Ascending aorta (tissue), 2 donors: ENCODE measurements around the gene CD200. TPM values are rescaled to one million over a fixed set of nuclear protein-coding genes. Genes with fewer than 3 reads are reported as not detected.

Experiments used
- DNase-seq, 2 donors: peaks; one replicate each; pipeline ENCODE4 v3.0.0-alpha.2; 2019; ENCODE audit warnings: low spot score in 2 of 2
- H3K27ac ChIP-seq, 2 donors: fragments of 200-600 bp; sonication (generic); one replicate each; pipeline ENCODE4 v1.5.1; 2016 to 2017; ENCODE audit warnings: mild to moderate bottlenecking in 1 of 2
- H3K27me3 ChIP-seq: fragments of 200-600 bp; sonication (generic); one replicate; pipeline ENCODE4 v1.5.1; 2017
- H3K36me3 ChIP-seq, 2 donors: fragments of 200-600 bp; sonication (generic); one replicate each; pipeline ENCODE4 v1.5.1; 2016
- H3K4me1 ChIP-seq, 2 donors: fragments of 200-600 bp; sonication (generic); one replicate each; pipeline ENCODE4 v1.5.1; 2016 to 2017; ENCODE audit warnings: mild to moderate bottlenecking in 1 of 2
- H3K4me3 ChIP-seq, 2 donors: fragments of 200-600 bp; sonication (generic); one replicate each; pipeline ENCODE4 v1.5.1; 2016 to 2017; ENCODE audit warnings: mild to moderate bottlenecking in 1 of 2
- H3K9me3 ChIP-seq, 2 donors: fragments of 200-600 bp; sonication (generic); one replicate each; pipeline ENCODE4 v1.5.1; 2016
- CTCF ChIP-seq, 3 experiments: fragments of 200-600 bp in 2 of 3; fragments of 450-650 bp in 1 of 3; sonication (generic) in 2 of 3; IDR thresholded peaks; one replicate each; pipeline ENCODE4 v1.5.1; 2016 to 2019; ENCODE audit warnings: antibody characterized with exemption in 3 of 3, mild to moderate bottlenecking in 1 of 3, moderate library complexity in 1 of 3
- intact Hi-C: fragments of 100-400 bp; cut with DNase I; formaldehyde crosslinking; loops from one replicate; pipeline ENCODE4 v1.15.1; 2023
- total RNA-seq: library from RNA; depleted of rRNA; stranded (reverse); fragments of >200 nt; gene quantifications from one replicate; pipeline ENCODE4 v1.1.0, GENCODE V29; 2016

The CD200 gene
- total RNA-seq, 1 donor from 2014 or later, result 3.6 TPM

DNA sequence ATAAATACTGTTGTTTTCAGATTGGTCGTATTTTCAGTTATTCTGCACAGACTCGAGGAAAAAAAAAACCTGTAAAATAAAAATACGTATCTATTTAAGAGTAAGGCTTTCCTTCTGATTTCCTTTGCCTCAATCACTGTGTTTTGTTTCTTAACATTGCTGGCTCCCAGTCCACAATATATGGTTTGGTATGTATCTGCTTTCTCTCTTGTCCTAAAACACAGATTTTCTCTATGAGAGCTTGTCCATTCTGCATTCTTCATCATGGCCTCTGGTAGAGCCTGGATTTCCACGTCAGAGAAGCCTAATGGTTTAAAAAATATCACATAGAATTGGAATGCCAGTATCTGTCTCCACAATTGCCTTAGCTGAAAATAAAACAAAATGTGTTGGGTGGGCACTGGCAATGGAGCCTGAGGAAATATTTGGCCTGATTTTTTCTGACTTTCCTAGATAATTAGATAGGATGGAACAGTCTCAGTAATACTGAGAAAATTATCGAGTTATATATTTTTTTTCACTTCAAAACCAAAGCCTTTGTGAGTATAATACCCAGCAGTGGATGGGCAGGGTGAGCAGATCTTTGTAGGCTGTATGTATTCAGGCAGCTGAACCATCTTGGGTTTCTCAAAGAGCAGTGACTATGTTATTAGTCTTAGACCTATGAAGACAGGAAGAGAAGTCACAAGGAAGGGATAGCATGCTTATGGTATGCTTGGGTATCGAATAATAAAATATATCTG is 1.9 kb downstream of the CD200 start:
- Histone ChIP-seq H3K4me1 (peaks cover 0 to 16% of the 10 kb centered on the region in 2 donors), H3K27ac (peak overlapping the region; percentile 95), H3K36me3 (no peaks in the 10 kb centered on the region), H3K27me3 (no peaks in the 10 kb centered on the region), H3K9me3 (no peaks in the 10 kb centered on the region), H3K4me3 (peak overlapping the region; percentile 71 to 75)
- intact Hi-C loops, result loop anchor here (5.0 to 10.0 kb wide), 2 partner anchors 77 to 470 kb away; no protein-coding TSS in a partner anchor
- no peak for TF ChIP-seq CTCF (IDR thresholded peaks at IDR 0.05)
- no peak for DNase-seq

DNA sequence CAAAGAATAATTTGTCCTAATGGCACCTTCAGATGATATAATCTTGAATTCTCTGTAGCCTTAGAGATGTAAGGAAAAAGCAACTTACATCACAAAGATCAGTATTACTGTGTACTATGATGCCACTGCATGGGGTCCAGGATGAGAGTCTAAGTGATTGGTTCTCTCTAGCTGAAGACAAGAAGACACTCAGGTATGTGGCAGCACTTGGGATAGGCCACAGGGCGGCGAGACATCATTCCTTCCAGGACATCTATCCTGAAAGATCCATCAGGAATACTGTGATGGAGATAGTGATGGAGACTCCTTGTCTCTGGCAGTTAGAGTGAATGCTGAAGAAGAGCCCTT is 2.5 kb downstream of the CD200 start:
- Histone ChIP-seq H3K27me3 (no peaks in the 10 kb centered on the region), H3K4me3 (peak overlapping the region; percentile 9 to 75), H3K27ac (peak overlapping the region; percentile 95), H3K4me1 (peaks cover 0 to 16% of the 10 kb centered on the region in 2 donors), H3K36me3 (no peaks in the 10 kb centered on the region), H3K9me3 (no peaks in the 10 kb centered on the region)
- intact Hi-C loops, result loop anchor here (10.0 kb wide), 1 partner anchor 471 kb away; no protein-coding TSS in a partner anchor
- TF ChIP-seq CTCF (IDR thresholded peaks at IDR 0.05), result no peak
- no peak for DNase-seq

- peaks cover 0 to 18% of the 10 kb centered on the region in 2 donors for H3K4me1 ChIP-seq
- H3K4me3 ChIP-seq, result peak overlapping the region in 1 of 2 donors; percentile 19
- DNase-seq, result no peak
- intact Hi-C loops, result loop anchor here (10.0 kb wide), 1 partner anchor 473 kb away; no protein-coding TSS in a partner anchor
- H3K36me3 ChIP-seq, result peaks cover 0 to 3% of the 10 kb centered on the region in 2 donors
- no peak for TF ChIP-seq CTCF (IDR thresholded peaks at IDR 0.05)
- H3K27ac ChIP-seq, result peak overlapping the region; percentile 95
- H3K9me3 ChIP-seq, result no peaks in the 10 kb centered on the region
- H3K27me3 ChIP-seq, result no peaks in the 10 kb centered on the region
Observed at GRCh38 chr3:112338021-112338726, 5.2 kb downstream of the CD200 start.

- intact Hi-C loops, result loop anchor here (10.0 kb wide), 1 partner anchor 474 kb away; no protein-coding TSS in a partner anchor
- no peaks in the 10 kb centered on the region for H3K9me3 ChIP-seq
- H3K4me3 ChIP-seq, result no peak overlapping the region
- H3K36me3 ChIP-seq, result peaks cover 0 to 7% of the 10 kb centered on the region in 2 donors
- peak overlapping the region; percentile 95 for H3K27ac ChIP-seq
- no peak for TF ChIP-seq CTCF (IDR thresholded peaks at IDR 0.05)
- no peak for DNase-seq
- H3K27me3 ChIP-seq, result no peaks in the 10 kb centered on the region
- H3K4me1 ChIP-seq, result peaks cover 0 to 18% of the 10 kb centered on the region in 2 donors
Observed at GRCh38 chr3:112338727-112339056, 5.7 kb downstream of the CD200 start.

- Histone ChIP-seq H3K36me3 (peaks cover 0 to 7% of the 10 kb centered on the region in 2 donors), H3K27me3 (no peaks in the 10 kb centered on the region), H3K27ac (peak overlapping the region; percentile 95), H3K4me1 (peaks cover 0 to 18% of the 10 kb centered on the region in 2 donors), H3K4me3 (no peak overlapping the region), H3K9me3 (no peaks in the 10 kb centered on the region)
- no peak for TF ChIP-seq CTCF (IDR thresholded peaks at IDR 0.05)
- DNase-seq, result no peak
- intact Hi-C loops, result loop anchor here (10.0 kb wide), 1 partner anchor 474 kb away; no protein-coding TSS in a partner anchor
Observed at GRCh38 chr3:112339134-112339533, 6.2 kb downstream of the CD200 start.
